ENCODE results near the gene TMPRSS13. TPM values are rescaled to one million over a fixed set of nuclear protein-coding genes. Genes with fewer than 3 reads are reported as not detected.

TMPRSS13 gene
- total RNA-seq, 1 donor from 2014 or later = 0.53 TPM

GRCh38 chr11:117941163-117941707, 12.0 kb upstream of the TMPRSS13 start:
- DNase-seq (ENCODE audit: low read depth) (peak; percentile 83), FAIRE-seq (no peak)
- Histone ChIP-seq H3K27me3 (ENCODE audit: control insufficient read depth, insufficient read depth, low read length) (no peaks in the 10 kb centered on the region), H3K36me3 (ENCODE audit: control insufficient read depth, insufficient read depth, low read length) (no peaks in the 10 kb centered on the region), H3K4me3 (ENCODE audit: low read depth, low read length) (no peak overlapping the region)
- TF ChIP-seq CTCF (IDR thresholded peaks at IDR 0.05; ENCODE audit: insufficient read depth, low read length, severe bottlenecking) = no peak

GRCh38 chr11:117940736-117941135, 11.5 kb upstream of the TMPRSS13 start:
- H3K27me3 ChIP-seq (ENCODE audit: control insufficient read depth, insufficient read depth, low read length) = no peaks in the 10 kb centered on the region
- FAIRE-seq = no peak
- TF ChIP-seq CTCF (IDR thresholded peaks at IDR 0.05; ENCODE audit: insufficient read depth, low read length, severe bottlenecking) = no peak
- H3K4me3 ChIP-seq (ENCODE audit: low read depth, low read length) = no peak overlapping the region
- H3K36me3 ChIP-seq (ENCODE audit: control insufficient read depth, insufficient read depth, low read length) = no peaks in the 10 kb centered on the region
- DNase-seq (ENCODE audit: low read depth) = no peak

- H3K36me3 ChIP-seq (ENCODE audit: control insufficient read depth, insufficient read depth, low read length) = no peaks in the 10 kb centered on the region
- no peak overlapping the region for H3K4me3 ChIP-seq (ENCODE audit: low read depth, low read length)
- H3K27me3 ChIP-seq (ENCODE audit: control insufficient read depth, insufficient read depth, low read length) = no peaks in the 10 kb centered on the region
- TF ChIP-seq CTCF (IDR thresholded peaks at IDR 0.05; ENCODE audit: insufficient read depth, low read length, severe bottlenecking) = no peak
- no peak for FAIRE-seq
- no peak for DNase-seq (ENCODE audit: low read depth)
Observed at GRCh38 chr11:117936973-117937372, 7.8 kb upstream of the TMPRSS13 start.

GRCh38 chr11:117934526-117935307, 5.5 kb upstream of the TMPRSS13 start:
- Histone ChIP-seq H3K36me3 (ENCODE audit: control insufficient read depth, insufficient read depth, low read length) (no peaks in the 10 kb centered on the region), H3K27me3 (ENCODE audit: control insufficient read depth, insufficient read depth, low read length) (no peaks in the 10 kb centered on the region), H3K4me3 (ENCODE audit: low read depth, low read length) (no peak overlapping the region)
- no peak for TF ChIP-seq CTCF (IDR thresholded peaks at IDR 0.05; ENCODE audit: insufficient read depth, low read length, severe bottlenecking)
- FAIRE-seq (no peak), DNase-seq (ENCODE audit: low read depth) (no peak)

- no peak overlapping the region for H3K4me3 ChIP-seq (ENCODE audit: low read depth, low read length)
- FAIRE-seq (no peak), DNase-seq (ENCODE audit: low read depth) (no peak)
- H3K27me3 ChIP-seq (ENCODE audit: control insufficient read depth, insufficient read depth, low read length) = no peaks in the 10 kb centered on the region
- H3K36me3 ChIP-seq (ENCODE audit: control insufficient read depth, insufficient read depth, low read length) = no peaks in the 10 kb centered on the region
- no peak for TF ChIP-seq CTCF (IDR thresholded peaks at IDR 0.05; ENCODE audit: insufficient read depth, low read length, severe bottlenecking)
Observed at GRCh38 chr11:117933930-117934329, 4.7 kb upstream of the TMPRSS13 start.
